ENCODE data around the gene RP9.

The RP9 gene

DNA sequence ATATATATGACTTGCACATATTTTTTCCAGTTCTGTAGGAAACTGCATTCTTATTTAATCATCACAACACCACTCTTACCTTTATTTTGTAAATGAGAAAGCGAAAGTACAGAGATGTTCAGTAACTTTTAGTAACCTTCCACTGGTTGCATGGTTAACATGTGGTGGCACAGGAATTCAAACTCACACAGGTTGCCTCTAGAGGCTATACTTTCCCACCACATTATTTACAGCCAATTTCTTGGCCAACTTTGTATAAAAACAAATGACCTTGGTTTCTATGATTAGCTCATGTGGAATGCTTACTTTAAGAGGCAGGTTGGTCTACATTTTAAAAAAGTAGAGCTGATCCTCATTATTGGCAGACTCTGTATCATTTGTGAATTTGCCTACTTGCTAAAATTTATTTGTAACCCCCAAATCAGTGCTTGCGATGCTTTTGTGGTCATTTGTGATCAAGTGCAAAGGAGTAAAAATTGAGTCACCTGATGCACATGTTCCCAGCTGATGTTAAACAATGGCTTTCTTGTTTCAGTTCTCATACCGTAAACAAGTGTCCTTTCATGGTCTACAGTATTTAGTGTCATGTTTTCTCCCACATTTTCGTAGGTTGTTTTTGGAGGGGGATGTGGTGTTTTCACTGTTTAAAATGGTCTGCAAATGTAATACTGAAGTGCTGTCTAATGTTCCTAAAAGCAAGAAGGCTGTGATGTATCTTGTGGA is 35.0 kb upstream of the RP9 start:
- DNase-seq (ENCODE audit: low read depth) = peak; percentile 8
- no peak overlapping the region for H3K4me3 ChIP-seq (replicated peaks; ENCODE audit: low read depth, low read length)

DNA sequence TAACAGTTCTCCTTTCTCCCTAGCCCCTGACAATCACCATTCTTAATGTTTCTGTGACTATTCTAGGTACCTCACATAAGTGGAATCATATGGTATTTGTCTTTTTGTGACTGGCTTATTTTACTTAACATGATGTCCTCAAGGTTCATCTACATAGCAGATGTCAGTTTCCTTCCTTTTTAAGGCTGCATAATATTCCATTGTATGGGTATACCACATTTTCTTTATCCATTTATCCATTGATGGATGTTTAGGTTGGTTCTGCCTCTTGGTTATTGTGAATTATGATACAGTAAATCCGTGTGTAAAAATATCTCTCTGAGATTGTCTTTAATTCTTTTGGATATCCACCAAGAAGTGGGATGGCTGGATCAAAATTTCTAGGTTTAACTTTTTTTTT is 33.4 kb upstream of the RP9 start:
- no peak overlapping the region for H3K4me3 ChIP-seq (replicated peaks; ENCODE audit: low read depth, low read length)
- TF ChIP-seq, protein P1, sequence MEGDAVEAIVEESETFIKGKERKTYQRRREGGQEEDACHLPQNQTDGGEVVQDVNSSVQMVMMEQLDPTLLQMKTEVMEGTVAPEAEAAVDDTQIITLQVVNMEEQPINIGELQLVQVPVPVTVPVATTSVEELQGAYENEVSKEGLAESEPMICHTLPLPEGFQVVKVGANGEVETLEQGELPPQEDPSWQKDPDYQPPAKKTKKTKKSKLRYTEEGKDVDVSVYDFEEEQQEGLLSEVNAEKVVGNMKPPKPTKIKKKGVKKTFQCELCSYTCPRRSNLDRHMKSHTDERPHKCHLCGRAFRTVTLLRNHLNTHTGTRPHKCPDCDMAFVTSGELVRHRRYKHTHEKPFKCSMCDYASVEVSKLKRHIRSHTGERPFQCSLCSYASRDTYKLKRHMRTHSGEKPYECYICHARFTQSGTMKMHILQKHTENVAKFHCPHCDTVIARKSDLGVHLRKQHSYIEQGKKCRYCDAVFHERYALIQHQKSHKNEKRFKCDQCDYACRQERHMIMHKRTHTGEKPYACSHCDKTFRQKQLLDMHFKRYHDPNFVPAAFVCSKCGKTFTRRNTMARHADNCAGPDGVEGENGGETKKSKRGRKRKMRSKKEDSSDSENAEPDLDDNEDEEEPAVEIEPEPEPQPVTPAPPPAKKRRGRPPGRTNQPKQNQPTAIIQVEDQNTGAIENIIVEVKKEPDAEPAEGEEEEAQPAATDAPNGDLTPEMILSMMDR (IDR thresholded peaks at IDR 0.05; ENCODE audit: low read length, missing control alignments) = no peak
- DNase-seq (ENCODE audit: low read depth) = no peak

More for the DNA sequence above, 35.0 kb upstream of the RP9 start:
- TF ChIP-seq, protein P1 (IDR thresholded peaks at IDR 0.05; ENCODE audit: low read length, missing control alignments) = no peak

DNA sequence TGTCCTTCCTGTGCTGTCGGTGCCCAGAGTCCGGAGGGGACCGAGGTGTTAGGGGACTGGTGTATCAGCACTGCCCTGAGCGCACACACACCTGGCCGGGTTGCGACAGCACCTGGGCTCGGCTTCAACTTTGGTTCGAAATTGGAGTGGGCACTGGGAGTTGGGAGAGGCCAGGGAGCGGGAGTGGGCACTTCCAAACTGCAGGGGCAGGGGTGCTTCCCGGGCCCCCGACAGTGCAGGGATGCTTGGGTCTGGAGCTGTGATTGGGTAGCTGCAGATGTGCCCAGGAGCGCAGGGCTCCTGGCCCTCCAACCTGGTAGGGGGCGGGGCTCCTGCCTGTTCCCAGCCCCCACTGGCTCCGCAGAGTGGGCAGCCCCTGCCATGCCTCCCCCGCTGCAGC is 27.9 kb upstream of the RP9 start:
- DNase-seq (ENCODE audit: low read depth) = no peak
- H3K4me3 ChIP-seq (replicated peaks; ENCODE audit: low read depth, low read length) = no peak overlapping the region
- TF ChIP-seq, protein P1 (IDR thresholded peaks at IDR 0.05; ENCODE audit: low read length, missing control alignments) = no peak

DNA sequence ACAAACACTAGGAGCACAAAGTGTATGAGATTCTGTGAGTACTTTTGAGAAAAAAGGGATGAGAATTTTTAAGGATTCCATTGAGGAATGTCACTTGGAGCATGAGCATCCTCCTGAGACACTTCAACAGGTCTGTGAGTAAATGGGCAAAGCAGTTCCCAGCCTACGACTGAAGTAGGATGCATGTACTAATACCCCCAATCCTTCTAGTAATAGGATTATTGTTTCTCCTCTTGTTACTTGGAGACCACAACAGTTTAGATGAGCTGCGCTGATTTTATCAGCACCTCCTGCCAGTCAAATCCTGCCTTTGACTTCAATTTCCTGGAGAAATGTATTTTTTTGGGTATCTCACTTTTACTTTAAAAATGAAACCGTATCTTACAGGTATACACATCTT is 21.0 kb upstream of the RP9 start:
- peak; percentile 21 for DNase-seq (ENCODE audit: low read depth)
- TF ChIP-seq, protein P1 (IDR thresholded peaks at IDR 0.05; ENCODE audit: low read length, missing control alignments) = no peak
- H3K4me3 ChIP-seq (replicated peaks; ENCODE audit: low read depth, low read length) = peak overlapping the region; percentile 94

DNA sequence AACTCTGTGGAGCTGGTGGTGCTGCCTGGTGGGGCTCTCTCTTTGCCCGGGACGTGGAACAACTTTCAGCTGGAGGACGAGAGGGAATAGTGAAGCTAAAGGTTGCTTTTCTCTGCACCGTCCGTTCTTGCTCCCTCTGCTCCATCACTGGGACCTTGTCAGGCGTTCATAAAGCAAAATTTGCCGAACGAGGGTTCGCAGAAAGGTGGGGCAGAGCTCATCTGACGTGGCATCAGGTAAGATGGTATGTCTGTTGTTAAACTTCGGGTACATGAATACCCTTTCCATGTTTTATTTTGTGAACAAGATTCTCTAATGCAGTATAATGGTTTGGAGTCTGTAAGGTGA is 20.6 kb upstream of the RP9 start:
- TF ChIP-seq, protein P1 (IDR thresholded peaks at IDR 0.05; ENCODE audit: low read length, missing control alignments) = no peak
- peak overlapping the region; percentile 94 for H3K4me3 ChIP-seq (replicated peaks; ENCODE audit: low read depth, low read length)
- DNase-seq (ENCODE audit: low read depth) = no peak

DNA sequence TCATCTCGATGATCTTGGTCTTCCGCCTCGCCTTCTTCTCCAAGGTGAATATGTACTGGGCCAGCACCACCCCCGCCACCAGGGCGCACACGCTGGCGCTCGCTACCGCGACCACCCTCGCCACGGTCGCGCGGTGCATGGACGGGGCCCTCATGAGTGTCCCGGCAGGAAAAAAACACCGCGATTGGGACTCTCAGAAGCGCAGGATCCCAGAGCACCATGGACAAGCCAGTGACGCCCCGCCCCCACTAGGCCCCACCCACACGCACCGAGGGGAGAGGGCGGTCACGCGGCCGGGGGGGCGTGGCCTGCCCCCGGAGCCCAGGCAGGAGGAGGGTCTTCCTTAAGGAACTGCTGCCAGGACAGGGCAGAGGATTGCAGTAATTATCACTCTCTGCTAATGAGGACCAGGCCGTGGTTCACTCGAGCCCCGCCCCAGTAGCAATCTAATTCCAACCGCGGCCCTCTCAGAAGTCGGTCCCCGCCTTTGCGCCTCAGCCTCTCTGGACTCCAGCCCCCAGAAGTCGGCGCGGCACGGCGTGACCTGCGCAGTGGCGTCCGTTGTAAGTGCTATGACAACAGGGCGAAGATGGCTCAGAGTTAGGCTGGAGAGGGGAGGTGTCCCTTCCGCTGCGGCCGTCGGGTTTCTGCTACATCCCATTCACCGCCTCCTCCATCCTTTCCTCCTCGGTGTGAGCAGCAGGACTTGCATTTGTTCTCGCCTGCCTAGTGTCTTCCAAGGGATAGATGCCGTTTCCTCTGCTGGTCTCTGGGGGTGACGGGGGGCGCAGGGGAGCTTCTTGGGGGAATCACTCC is 20.0 kb upstream of the RP9 start, which contains the start of gene BBS9:
BBS9 (plus strand) TSS at position 575 of the 816 bp plus-strand sequence. CDS start 16,689 bp downstream, outside the sequence.
- H3K4me3 ChIP-seq (replicated peaks; ENCODE audit: low read depth, low read length) = peak within 1 kb of the TSS; percentile 94
- peak; percentile 95 for DNase-seq (ENCODE audit: low read depth)
- TF ChIP-seq, protein P1 (IDR thresholded peaks at IDR 0.05; ENCODE audit: low read length, missing control alignments) = no peak
